HG03457 (cell line): ENCODE results near the gene ZNF341.
A peak's percentile ranks its signal among the peaks of the same experiment; 100 is the strongest.
"Not testable (repeated sequence)": the region's sequence is repeated elsewhere in the genome, so short reads cannot be mapped to it uniquely, and the experiment has no call there.

Experiments used
- ATAC-seq: cut with Tn5 transposase; IDR thresholded peaks from one replicate; pipeline ENCODE4 v1.9.1; 2021; ENCODE audit warnings: moderate number of reproducible peaks; ENCODE audit not compliant: unreplicated experiment

Gene ZNF341

GRCh38 chr20:33728463-33728862 lies 3.3 kb upstream of the ZNF341 start:
- no peak for ATAC-seq

- ATAC-seq: no peak
Measured at GRCh38 chr20:33729101-33729500, 2.7 kb upstream of the ZNF341 start.

GRCh38 chr20:33730946-33731692 lies 677 bp upstream of the ZNF341 start:
- no peak for ATAC-seq

GRCh38 chr20:33732166-33732970 lies 572 bp downstream of the ZNF341 start:
- peak; percentile 43 for ATAC-seq

DNA sequence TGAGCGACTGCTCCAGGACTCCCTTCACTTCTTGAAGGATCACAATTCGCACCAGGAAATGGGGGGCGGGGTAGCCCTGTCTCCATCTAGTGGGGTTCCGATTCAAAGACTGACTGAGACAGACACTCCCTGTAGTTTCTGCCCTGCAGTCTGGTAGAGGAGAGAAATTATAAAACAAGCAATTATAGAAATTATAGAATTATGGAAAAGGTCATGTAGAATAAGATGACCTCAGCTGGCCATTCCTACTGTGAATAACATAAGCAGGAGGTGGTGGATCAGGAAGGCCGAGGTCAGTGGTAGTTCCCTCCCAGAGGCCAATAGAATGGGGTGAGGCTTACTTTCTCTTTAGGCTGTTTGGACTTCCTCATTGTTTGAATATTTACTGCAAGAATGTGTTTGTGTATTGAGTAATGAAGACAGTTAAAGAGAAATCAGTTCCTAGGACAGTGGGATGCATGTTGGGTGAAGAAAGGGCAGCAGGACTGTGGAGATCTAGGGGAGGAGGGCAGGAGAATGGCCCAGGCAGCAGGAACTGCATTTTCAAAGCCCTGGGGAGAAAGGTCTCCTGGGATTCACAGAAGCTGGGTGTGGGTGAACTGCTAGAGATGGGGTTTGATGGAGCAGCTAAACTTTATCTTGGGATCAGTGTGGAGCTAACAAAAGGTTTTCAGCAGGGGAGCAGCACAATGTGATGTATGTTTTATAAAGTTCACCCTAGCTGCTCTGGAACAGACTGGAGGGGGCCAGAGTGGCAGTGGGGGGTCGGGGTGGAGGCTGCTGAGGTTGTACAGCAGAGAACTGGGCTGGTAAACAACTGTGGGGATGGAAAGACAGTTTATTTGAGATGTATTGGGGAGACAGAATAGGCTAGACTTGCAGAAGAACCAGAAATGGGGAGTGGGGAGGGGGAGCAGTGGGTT lies 2.1 kb downstream of the ZNF341 start:
- no peak for ATAC-seq

DNA sequence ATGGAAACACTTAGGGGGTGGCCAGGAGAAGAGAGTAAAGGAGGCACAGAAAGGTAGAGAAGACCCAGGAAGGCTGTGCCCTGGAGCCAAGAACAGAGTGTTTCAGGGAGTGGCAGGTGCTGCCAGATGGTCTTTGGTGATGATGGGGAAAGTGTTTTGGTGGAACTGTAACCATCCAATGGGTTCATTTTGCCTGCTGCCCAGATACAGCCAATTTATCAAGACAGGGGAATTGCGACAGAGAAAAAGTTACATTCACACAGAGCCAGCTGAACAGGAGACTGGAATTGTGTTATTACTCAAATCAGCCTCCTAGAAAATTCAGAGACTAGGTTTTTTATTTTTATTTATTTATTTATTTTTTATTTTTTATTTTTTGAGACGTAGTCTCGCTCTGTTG lies 5.2 kb downstream of the ZNF341 start:
- ATAC-seq: no peak

- ATAC-seq: no peak
Measured at GRCh38 chr20:33739493-33739892, 7.7 kb downstream of the ZNF341 start.

DNA sequence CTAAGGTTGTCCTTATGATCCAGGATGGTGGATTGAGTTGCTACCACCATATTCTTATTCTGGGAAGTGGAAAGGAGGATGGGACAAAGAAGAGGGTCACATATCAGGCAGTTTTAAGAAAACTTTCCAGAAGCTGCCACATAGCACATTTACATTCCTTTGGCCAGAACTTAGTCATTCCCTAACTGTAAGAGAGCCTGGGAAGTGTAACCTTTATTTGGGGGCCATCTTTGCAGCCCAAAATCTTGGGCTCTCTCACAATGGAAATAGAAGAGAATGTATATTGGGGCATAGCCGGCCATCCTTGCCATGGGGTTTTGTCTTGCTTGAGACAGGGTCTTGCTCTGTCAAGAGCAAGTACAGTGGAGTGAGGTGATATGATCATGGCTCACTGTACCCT lies 8.4 kb downstream of the ZNF341 start:
- no peak for ATAC-seq

DNA sequence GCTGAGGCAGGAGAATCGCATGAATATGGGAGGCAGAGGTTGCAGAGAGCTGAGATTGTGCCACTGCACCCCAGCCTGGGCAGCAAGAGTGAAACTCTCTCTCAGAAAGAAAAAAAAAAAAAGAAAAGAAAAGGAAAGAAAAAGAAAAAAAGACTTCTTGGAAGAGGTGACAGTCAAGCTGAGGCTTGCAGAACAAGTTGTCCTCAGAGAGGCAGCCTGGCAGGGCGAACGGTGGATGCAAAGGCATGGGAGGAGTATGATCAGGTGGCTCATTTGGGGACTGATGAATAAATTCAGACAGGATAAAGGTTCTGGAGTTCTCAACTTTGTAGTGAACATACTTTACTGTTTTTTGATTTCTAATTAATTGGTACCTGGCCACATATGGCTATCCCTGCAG lies 12.4 kb downstream of the ZNF341 start:
- no peak for ATAC-seq

GRCh38 chr20:33744773-33745385 lies 13.1 kb downstream of the ZNF341 start:
- ATAC-seq: no peak

DNA sequence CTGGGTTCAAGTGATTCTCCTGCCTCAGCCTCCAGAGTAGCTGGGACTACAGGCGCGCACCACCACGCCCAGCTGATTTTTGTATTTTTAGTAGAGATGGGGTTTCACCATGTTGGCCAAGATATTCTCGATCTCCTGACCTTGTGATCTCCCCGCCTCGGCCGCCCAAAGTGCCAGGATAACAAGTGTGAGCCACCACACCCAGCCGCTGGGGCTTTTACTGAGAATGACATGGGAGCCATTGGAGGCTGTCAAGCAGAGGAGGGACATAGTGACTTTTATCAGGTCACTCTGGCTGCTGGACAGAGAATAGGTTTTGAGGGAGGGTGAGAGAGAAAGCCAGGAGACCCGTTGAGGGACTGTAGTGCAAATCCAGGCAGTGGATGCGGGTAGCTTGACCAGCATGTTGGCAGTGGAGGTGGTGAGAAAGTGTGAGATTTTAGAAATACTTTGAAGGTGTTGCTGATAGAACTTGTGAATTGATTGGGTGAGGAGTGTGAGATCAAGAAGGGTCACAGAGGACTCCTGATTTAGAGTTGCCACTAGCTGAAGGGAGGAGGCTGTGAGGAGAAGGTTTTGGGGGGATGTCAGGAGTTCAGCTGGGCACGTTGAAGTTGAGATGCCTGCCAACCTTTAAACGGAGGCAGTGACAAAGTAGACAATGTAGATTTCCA lies 14.7 kb downstream of the ZNF341 start:
- no peak for ATAC-seq

DNA sequence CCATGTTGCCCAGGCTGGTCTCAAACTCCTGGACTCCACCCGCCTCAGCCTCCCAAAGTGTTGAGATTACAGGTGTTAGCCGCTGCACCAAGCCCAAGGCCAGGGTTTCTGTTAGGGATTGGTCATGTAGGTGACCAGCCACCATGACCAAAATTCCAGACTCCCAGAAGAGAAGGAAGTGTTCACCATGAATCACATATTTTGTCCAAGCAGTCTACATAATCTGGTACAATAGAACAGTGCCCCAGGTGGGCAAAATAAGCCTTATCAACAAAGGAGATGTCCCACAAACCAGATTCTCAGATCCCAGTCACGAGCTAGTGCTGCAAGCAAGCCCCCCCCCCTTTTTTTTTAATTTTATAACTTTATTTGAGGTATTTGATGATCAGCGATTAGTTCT lies 20.0 kb downstream of the ZNF341 start:
- ATAC-seq: no peak

GRCh38 chr20:33753143-33753542 lies 21.3 kb downstream of the ZNF341 start:
- ATAC-seq: no peak

GRCh38 chr20:33753763-33754162 lies 22.0 kb downstream of the ZNF341 start:
- no peak for ATAC-seq

GRCh38 chr20:33755936-33756490 lies 24.2 kb downstream of the ZNF341 start:
- ATAC-seq: not testable (repeated sequence)

DNA sequence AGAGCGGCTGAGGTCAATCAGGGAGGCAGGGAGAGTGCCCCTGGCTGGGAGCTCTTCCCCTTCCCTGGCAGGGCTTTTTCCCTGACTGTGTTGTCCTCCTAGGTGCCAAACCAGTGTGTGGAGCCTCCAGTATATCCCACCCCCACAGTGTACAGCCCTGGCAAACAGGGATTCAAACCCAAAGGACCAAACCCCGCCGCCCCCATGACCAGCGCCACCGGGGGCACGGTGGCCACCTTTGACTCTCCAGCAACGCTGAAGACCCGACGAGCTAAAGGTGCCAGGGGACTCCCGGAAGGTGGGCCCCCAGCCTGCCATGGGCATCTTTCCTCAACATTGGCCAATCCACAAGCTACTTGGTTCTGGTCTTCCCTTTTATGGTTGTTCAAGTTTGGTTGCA lies 25.2 kb downstream of the ZNF341 start:
- no peak for ATAC-seq

DNA sequence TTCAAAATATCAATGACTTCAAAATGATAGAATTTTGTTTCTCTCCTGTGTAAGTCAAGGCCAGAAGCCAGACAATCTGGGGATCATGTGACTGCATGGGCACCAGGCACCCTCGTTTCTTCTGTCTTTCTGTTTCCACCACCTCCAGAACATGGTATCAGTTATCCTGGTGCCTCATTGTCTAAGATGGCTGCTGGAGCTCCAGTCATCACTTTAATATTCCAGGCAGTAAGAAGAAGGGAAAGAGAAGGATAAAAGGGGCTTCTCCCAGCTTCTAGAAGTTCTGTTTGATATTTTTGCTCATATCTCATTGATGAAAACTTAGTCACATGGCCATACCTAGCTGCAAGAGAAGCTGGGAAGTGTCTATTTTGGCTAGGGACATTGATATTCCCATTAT lies 25.7 kb downstream of the ZNF341 start:
- no peak for ATAC-seq

DNA sequence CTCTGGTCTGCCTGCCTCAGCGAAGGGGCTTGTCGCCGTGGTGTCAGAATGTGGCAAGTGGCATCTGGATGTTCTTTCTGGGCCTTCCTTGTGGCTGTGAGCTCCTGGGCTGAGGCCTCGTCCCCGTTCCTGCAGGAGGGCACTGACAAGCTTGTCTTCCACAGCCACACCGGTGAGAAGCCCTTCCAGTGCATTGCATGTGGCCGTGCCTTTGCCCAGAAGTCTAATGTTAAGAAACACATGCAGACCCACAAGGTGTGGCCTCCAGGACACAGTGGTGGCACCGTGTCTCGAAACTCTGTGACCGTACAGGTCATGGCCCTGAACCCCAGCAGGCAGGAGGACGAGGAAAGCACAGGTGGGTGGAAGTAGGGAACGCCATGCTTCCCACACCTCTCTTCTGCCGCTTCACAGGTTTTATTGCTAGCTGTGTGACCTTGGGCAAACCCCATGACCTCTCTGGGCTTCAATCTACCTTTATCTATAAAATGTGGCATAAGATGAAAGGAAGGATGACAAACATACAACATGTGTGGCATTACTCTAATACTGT lies 30.0 kb downstream of the ZNF341 start:
- ATAC-seq: no peak

DNA sequence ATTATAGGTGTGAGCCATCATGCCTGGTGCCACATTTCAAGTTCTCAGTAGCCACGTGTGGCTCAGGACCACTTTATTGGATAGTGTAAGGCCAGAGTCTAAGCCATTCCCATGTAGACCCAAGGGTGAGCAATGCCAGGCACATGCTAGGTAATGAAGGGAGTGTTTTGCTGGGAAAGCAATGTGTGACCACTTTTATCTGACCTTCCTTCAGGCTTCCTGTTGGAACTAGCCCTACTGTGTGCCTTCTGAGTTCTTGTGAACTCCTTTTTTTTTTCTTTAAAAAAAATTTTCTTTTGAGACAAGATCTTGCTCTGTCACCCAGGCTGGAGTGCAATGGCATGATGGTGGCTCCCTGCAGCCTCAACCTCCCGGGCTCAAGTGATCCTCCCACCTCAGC lies 33.3 kb downstream of the ZNF341 start:
- no peak for ATAC-seq

DNA sequence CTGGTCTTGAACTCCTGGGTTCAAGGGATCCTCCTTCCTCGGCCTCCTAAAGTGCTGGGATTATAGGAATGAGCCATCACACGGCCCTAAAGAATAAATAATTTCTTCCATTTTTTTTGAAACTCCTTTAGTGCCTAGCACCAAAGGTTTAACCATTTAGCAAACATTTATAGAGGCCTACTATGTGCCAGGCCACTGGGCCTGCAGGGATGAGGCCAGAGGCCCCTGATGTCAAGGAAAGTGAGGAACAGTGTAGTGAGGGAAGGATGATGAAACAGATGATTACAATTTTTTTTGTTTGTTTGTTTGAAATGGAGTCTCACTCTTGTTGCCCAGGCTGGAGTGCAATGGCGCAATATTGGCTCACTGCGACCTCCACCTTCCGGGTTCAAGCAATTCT lies 33.8 kb downstream of the ZNF341 start:
- no peak for ATAC-seq
